Peyer's patch (tissue), 4 donors: Measurements from ENCODE around the gene CDX2. TPM values are rescaled to one million over a fixed set of nuclear protein-coding genes. Genes with fewer than 3 reads are reported as not detected.
A peak's percentile ranks its signal among the peaks of the same experiment; 100 is the strongest.

Experiments used
- DNase-seq, 3 donors: peaks; one replicate each; pipeline ENCODE4 v3.0.0-alpha.2; 2017 to 2019
- H3K27ac ChIP-seq, 4 donors: fragments of 200-600 bp; sonication (generic); one replicate each; pipeline ENCODE4 v1.5.1; 2016 to 2019
- H3K27me3 ChIP-seq, 2 donors: fragments of 200-600 bp; sonication (generic); one replicate each; pipeline ENCODE4 v1.5.1; 2019
- H3K36me3 ChIP-seq, 3 donors: fragments of 200-600 bp; sonication (generic); one replicate each; pipeline ENCODE4 v1.5.1; 2016 to 2019
- H3K4me1 ChIP-seq, 4 donors: fragments of 200-600 bp; sonication (generic); one replicate each; pipeline ENCODE4 v1.5.1; 2016 to 2019
- H3K4me3 ChIP-seq, 4 donors: fragments of 200-600 bp; sonication (generic); 1 replicate in 3 of 4; 2 replicates in 1 of 4; pipeline ENCODE4 v1.5.1; 2016 to 2019; ENCODE audit warnings: mild to moderate bottlenecking in 1 of 4
- H3K9me3 ChIP-seq, 4 donors: fragments of 200-600 bp; sonication (generic); one replicate each; pipeline ENCODE4 v1.5.1; 2016 to 2019; ENCODE audit warnings: mild to moderate bottlenecking in 1 of 4
- CTCF ChIP-seq, 6 experiments: fragments of 450-650 bp in 4 of 6; fragments of 200-600 bp in 2 of 6; sonication (generic) in 1 of 6; IDR thresholded peaks; one replicate each; pipeline ENCODE4 v1.5.1; 2017 to 2019; ENCODE audit warnings: antibody characterized with exemption in 6 of 6, mild to moderate bottlenecking in 3 of 6, moderate library complexity in 1 of 6
- POLR2A ChIP-seq, 2 donors: fragments of 450-650 bp; IDR thresholded peaks; one replicate each; pipeline ENCODE4 v1.5.1; 2017; ENCODE audit warnings: antibody characterized with exemption in 2 of 2, mild to moderate bottlenecking in 2 of 2, moderate library complexity in 2 of 2
- total RNA-seq, 4 donors: library from RNA; depleted of rRNA; stranded (reverse); fragments of >200 nt; gene quantifications; one replicate each; pipeline ENCODE4 v1.1.0, GENCODE V29; 2016

Gene CDX2
- total RNA-seq, 4 donors from 2014 or later = 33.0 to 182 (median 136) TPM

DNA sequence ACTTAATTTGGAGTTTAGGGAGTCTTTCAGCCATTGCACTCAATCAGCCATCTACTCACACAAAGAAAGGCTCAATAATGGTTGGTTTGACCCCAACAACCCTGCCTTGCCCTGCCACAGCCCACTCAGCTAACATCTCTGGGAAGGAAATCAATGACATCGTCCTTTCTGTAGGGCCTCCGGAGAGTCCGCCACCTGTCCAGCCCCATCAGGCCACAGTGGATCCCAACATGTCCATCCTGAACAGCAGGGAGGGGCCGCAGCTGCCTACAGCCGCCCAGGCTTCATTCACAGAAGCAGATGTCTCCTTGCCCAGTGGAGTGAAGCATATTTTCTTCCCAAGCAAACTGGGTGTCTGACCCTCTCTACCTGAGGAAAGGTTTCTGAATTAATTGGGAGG, 4.2 kb upstream of the CDX2 start:
- Histone ChIP-seq H3K9me3 (no peaks in the 10 kb centered on the region), H3K36me3 (no peaks in the 10 kb centered on the region), H3K4me1 (peaks cover 0 to 39% (median 7%) of the 10 kb centered on the region in 4 donors), H3K27me3 (no peaks in the 10 kb centered on the region), H3K27ac (peak overlapping the region in 3 of 4 donors; percentile 17 to 89 (median 68)), H3K4me3 (no peak overlapping the region)
- TF ChIP-seq POLR2A (IDR thresholded peaks at IDR 0.05) (no peak), CTCF (IDR thresholded peaks at IDR 0.05) (no peak)
- DNase-seq = peak in 1 of 3 donors; percentile 32

DNA sequence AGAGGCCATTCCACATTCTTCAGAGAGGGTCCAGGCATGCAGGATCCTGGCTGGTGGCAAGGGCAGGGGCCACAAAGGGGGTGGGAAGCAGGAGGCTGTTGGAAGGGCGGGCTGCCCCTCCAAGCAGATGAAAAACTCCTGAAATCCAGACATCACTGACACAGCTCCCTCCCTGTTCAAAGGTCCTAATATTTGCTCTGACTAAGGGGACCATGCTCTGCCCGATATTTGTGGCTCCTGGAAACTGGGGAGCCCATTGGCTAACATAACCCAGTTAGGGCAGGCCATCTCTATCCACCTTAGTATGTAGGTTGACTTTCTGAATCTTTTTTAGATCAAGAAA, 3.3 kb upstream of the CDX2 start:
- Histone ChIP-seq H3K4me3 (no peak overlapping the region), H3K36me3 (no peaks in the 10 kb centered on the region), H3K27me3 (peaks cover 0 to 2% of the 10 kb centered on the region in 2 donors), H3K9me3 (no peaks in the 10 kb centered on the region), H3K4me1 (peaks cover 0 to 38% (median 5%) of the 10 kb centered on the region in 4 donors), H3K27ac (peak overlapping the region in 3 of 4 donors; percentile 76 to 98 (median 89))
- peak in 2 of 3 donors; percentile 58 to 65 for DNase-seq
- TF ChIP-seq CTCF (IDR thresholded peaks at IDR 0.05) = no peak
- TF ChIP-seq POLR2A (IDR thresholded peaks at IDR 0.05) = peak in 1 of 2 donors; percentile 52

GRCh38 chr13:27971776-27972477, 2.8 kb upstream of the CDX2 start:
- peaks cover 0 to 7% of the 10 kb centered on the region in 2 donors for H3K27me3 ChIP-seq
- peak in 1 of 3 donors; percentile 52 for DNase-seq
- H3K4me1 ChIP-seq = peaks cover 0 to 38% (median 5%) of the 10 kb centered on the region in 4 donors
- H3K9me3 ChIP-seq = no peaks in the 10 kb centered on the region
- no peak for TF ChIP-seq POLR2A (IDR thresholded peaks at IDR 0.05)
- no peak for TF ChIP-seq CTCF (IDR thresholded peaks at IDR 0.05)
- no peak overlapping the region for H3K4me3 ChIP-seq
- peak overlapping the region in 3 of 4 donors; percentile 76 to 98 (median 89) for H3K27ac ChIP-seq
- peaks cover 0 to 2% (median 0%) of the 10 kb centered on the region in 3 donors for H3K36me3 ChIP-seq

- Histone ChIP-seq H3K4me3 (peak overlapping the region in 2 of 4 donors; percentile 33 to 50), H3K4me1 (peaks cover 0 to 38% (median 5%) of the 10 kb centered on the region in 4 donors), H3K9me3 (no peaks in the 10 kb centered on the region), H3K36me3 (peaks cover 0 to 4% (median 0%) of the 10 kb centered on the region in 3 donors), H3K27me3 (peaks cover 0 to 9% of the 10 kb centered on the region in 2 donors), H3K27ac (peak overlapping the region in 3 of 4 donors; percentile 76 to 98 (median 89))
- DNase-seq = peak in 2 of 3 donors; percentile 79 to 81
- TF ChIP-seq POLR2A (IDR thresholded peaks at IDR 0.05) (peak; percentile 59 to 85), CTCF (IDR thresholded peaks at IDR 0.05) (no peak)
Measured at GRCh38 chr13:27971236-27971645, 2.1 kb upstream of the CDX2 start.

GRCh38 chr13:27970382-27971235, 1.5 kb upstream of the CDX2 start:
- Histone ChIP-seq H3K36me3 (peaks cover 0 to 4% (median 0%) of the 10 kb centered on the region in 3 donors), H3K4me3 (peak overlapping the region in 2 of 4 donors; percentile 33 to 50), H3K4me1 (peaks cover 0 to 38% (median 5%) of the 10 kb centered on the region in 4 donors), H3K9me3 (no peaks in the 10 kb centered on the region), H3K27ac (peak overlapping the region in 3 of 4 donors; percentile 76 to 98 (median 89)), H3K27me3 (peaks cover 0 to 9% of the 10 kb centered on the region in 2 donors)
- peak in 1 of 3 donors; percentile 67 for DNase-seq
- no peak for TF ChIP-seq POLR2A (IDR thresholded peaks at IDR 0.05)
- TF ChIP-seq CTCF (IDR thresholded peaks at IDR 0.05) = no peak
